ENCODE results near the gene AGL.
"Not testable (repeated sequence)": the region's sequence is repeated elsewhere in the genome, so short reads cannot be mapped to it uniquely, and the experiment has no call there.

AGL gene

DNA sequence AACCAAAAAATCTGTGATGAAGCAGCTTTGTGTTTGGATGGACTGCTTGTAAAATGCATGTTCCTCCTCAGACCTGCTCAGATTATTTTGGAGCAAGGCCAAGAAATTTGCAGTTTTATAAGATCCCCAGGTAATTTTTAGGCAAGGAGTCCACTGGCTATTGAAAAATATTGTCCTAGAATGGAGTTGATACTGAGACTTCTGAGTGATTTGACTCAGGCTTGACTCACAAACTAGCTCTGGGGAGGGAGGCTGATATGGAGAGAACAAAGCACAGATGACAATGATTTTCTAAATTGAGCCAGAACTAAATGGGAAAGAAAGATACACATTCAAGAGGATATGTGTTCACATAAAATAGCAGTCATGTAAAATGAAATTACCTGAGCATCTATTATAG lies 36.7 kb downstream of the AGL start:
- DNase-seq (ENCODE audit: low read depth, low spot score) = peak; percentile 2
- in situ Hi-C loops (cut with HindIII; ENCODE audit: low sequenced_read_pairs) = no loop called here
- no peak overlapping the region for H3K4me3 ChIP-seq (ENCODE audit: low read depth, low read length)
- TF ChIP-seq CTCF (IDR thresholded peaks at IDR 0.05; ENCODE audit: low read depth, low read length) = no peak

DNA sequence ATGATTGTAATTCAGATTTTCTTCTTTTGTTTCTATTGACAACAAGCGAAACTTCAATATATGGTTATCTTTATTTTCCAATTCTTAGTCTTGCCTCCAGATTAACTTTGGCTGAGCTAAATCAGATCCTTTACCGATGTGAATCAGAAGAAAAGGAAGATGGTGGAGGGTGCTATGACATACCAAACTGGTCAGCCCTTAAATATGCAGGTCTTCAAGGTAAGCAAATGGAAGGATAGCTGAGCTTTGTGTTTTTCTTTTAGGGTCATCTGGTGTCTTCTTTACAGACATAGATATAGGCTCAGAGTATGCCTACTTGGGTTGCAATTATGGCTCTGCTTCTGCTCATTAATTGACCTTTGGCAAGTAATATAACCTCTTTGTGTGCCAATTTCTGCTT lies 37.7 kb downstream of the AGL start:
- no peak overlapping the region for H3K4me3 ChIP-seq (ENCODE audit: low read depth, low read length)
- no peak for DNase-seq (ENCODE audit: low read depth, low spot score)
- in situ Hi-C loops (cut with HindIII; ENCODE audit: low sequenced_read_pairs) = no loop called here
- TF ChIP-seq CTCF (IDR thresholded peaks at IDR 0.05; ENCODE audit: low read depth, low read length) = no peak

- TF ChIP-seq CTCF (IDR thresholded peaks at IDR 0.05; ENCODE audit: low read depth, low read length) = no peak
- H3K4me3 ChIP-seq (ENCODE audit: low read depth, low read length) = no peak overlapping the region
- in situ Hi-C loops (cut with HindIII; ENCODE audit: low sequenced_read_pairs) = no loop called here
- no peak for DNase-seq (ENCODE audit: low read depth, low spot score)
Measured at GRCh38 chr1:99891997-99892396, 41.8 kb downstream of the AGL start.

DNA sequence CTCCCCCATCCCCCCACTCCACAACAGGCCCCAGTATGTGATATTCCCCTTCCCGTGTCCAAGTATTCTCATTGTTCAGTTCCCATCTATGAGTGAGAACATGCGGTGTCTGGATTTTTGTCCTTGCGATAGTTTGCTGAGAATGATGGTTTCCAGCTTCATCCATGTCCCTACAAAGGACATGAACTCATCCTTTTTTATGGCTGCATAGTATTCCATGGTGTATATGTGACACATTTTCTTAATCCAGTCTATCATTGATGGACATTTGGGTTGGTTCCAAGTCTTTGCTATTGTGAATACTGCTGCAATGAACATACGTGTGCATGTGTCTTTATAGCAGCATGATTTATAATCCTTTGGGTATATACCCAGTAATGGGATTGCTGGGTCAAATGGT lies 53.1 kb downstream of the AGL start:
- in situ Hi-C loops (cut with HindIII; ENCODE audit: low sequenced_read_pairs); DNase-seq (ENCODE audit: low read depth, low spot score); H3K4me3 ChIP-seq (ENCODE audit: low read depth, low read length): not testable (repeated sequence)

DNA sequence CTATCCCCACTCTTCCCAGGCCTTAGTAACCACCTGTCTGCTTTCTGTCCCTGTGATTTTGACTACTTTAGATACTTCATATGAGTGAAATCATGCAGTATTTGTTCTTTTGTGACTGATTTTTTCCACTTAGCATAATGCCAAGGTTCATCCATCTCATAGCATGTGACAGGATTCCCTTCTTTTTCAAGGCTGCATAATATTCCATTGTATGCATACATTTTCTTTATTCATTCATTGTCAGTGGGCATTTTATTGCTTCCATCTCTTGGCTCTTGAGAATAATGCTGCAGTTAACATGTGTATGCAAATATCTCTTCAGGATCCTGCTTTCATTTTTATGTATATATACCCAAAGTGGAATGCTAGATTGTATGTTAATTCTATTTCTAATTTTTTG lies 56.4 kb downstream of the AGL start:
- H3K4me3 ChIP-seq (ENCODE audit: low read depth, low read length) = no peak overlapping the region
- in situ Hi-C loops (cut with HindIII; ENCODE audit: low sequenced_read_pairs) = no loop called here
- no peak for DNase-seq (ENCODE audit: low read depth, low spot score)
- no peak for TF ChIP-seq CTCF (IDR thresholded peaks at IDR 0.05; ENCODE audit: low read depth, low read length)

DNA sequence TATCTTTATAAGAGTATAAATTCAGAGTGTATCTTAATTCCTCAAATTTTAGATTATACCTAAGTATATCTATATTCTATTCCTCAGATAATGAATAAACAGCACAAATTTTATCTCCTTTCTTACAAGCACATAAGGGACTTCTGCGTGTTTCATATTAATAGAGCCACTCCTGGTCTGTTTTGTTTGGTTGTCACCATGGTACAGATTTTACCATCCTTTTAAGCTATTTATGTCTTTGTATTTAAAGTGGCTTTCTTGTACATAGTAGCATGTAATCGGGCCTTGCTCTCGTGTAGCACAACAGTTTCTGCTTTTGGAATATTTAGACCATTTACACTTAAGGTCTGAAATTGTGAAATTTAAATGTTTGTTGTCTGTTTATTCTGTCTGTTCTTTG lies 67.1 kb downstream of the AGL start:
- DNase-seq (ENCODE audit: low read depth, low spot score) = no peak
- in situ Hi-C loops (cut with HindIII; ENCODE audit: low sequenced_read_pairs) = no loop called here
- no peak for TF ChIP-seq CTCF (IDR thresholded peaks at IDR 0.05; ENCODE audit: low read depth, low read length)
- H3K4me3 ChIP-seq (ENCODE audit: low read depth, low read length) = no peak overlapping the region

GRCh38 chr1:99919220-99919619 lies 69.1 kb downstream of the AGL start:
- no peak for DNase-seq (ENCODE audit: low read depth, low spot score)
- H3K4me3 ChIP-seq (ENCODE audit: low read depth, low read length) = no peak overlapping the region
- in situ Hi-C loops (cut with HindIII; ENCODE audit: low sequenced_read_pairs) = no loop called here
- TF ChIP-seq CTCF (IDR thresholded peaks at IDR 0.05; ENCODE audit: low read depth, low read length) = no peak

Measured in astrocyte of the spinal cord (primary cell).